ENCODE results near the gene TLR3. TPM values are rescaled to one million over a fixed set of nuclear protein-coding genes. Genes with fewer than 3 reads are reported as not detected.

Gene TLR3
- total and polyA plus RNA-seq, 2 of the 8 experiments (the other 6 are each of a cell fraction or from before 2014, with no cell fraction given) = 1.00 to 2.6 TPM

DNA sequence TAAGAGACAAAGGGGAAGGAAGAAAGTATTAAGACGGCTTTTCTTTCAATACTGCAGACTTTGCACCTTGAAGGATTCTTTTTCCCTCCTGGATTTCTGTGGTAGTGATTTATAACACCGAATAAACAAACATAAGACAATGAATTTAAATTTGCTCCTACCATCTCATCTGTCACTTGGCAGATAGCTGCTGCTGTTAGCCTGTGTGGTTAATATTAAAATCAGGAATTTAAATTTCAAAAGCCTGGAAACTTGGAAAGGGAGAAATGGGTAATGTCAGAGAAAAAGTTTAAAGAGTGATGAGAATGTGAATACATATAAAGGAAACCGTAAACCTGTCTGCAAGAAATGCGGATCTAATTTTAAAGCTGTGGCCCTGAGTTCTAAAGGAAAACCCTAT, 39.0 kb downstream of the TLR3 start (continued):
- TF ChIP-seq, protein P1, sequence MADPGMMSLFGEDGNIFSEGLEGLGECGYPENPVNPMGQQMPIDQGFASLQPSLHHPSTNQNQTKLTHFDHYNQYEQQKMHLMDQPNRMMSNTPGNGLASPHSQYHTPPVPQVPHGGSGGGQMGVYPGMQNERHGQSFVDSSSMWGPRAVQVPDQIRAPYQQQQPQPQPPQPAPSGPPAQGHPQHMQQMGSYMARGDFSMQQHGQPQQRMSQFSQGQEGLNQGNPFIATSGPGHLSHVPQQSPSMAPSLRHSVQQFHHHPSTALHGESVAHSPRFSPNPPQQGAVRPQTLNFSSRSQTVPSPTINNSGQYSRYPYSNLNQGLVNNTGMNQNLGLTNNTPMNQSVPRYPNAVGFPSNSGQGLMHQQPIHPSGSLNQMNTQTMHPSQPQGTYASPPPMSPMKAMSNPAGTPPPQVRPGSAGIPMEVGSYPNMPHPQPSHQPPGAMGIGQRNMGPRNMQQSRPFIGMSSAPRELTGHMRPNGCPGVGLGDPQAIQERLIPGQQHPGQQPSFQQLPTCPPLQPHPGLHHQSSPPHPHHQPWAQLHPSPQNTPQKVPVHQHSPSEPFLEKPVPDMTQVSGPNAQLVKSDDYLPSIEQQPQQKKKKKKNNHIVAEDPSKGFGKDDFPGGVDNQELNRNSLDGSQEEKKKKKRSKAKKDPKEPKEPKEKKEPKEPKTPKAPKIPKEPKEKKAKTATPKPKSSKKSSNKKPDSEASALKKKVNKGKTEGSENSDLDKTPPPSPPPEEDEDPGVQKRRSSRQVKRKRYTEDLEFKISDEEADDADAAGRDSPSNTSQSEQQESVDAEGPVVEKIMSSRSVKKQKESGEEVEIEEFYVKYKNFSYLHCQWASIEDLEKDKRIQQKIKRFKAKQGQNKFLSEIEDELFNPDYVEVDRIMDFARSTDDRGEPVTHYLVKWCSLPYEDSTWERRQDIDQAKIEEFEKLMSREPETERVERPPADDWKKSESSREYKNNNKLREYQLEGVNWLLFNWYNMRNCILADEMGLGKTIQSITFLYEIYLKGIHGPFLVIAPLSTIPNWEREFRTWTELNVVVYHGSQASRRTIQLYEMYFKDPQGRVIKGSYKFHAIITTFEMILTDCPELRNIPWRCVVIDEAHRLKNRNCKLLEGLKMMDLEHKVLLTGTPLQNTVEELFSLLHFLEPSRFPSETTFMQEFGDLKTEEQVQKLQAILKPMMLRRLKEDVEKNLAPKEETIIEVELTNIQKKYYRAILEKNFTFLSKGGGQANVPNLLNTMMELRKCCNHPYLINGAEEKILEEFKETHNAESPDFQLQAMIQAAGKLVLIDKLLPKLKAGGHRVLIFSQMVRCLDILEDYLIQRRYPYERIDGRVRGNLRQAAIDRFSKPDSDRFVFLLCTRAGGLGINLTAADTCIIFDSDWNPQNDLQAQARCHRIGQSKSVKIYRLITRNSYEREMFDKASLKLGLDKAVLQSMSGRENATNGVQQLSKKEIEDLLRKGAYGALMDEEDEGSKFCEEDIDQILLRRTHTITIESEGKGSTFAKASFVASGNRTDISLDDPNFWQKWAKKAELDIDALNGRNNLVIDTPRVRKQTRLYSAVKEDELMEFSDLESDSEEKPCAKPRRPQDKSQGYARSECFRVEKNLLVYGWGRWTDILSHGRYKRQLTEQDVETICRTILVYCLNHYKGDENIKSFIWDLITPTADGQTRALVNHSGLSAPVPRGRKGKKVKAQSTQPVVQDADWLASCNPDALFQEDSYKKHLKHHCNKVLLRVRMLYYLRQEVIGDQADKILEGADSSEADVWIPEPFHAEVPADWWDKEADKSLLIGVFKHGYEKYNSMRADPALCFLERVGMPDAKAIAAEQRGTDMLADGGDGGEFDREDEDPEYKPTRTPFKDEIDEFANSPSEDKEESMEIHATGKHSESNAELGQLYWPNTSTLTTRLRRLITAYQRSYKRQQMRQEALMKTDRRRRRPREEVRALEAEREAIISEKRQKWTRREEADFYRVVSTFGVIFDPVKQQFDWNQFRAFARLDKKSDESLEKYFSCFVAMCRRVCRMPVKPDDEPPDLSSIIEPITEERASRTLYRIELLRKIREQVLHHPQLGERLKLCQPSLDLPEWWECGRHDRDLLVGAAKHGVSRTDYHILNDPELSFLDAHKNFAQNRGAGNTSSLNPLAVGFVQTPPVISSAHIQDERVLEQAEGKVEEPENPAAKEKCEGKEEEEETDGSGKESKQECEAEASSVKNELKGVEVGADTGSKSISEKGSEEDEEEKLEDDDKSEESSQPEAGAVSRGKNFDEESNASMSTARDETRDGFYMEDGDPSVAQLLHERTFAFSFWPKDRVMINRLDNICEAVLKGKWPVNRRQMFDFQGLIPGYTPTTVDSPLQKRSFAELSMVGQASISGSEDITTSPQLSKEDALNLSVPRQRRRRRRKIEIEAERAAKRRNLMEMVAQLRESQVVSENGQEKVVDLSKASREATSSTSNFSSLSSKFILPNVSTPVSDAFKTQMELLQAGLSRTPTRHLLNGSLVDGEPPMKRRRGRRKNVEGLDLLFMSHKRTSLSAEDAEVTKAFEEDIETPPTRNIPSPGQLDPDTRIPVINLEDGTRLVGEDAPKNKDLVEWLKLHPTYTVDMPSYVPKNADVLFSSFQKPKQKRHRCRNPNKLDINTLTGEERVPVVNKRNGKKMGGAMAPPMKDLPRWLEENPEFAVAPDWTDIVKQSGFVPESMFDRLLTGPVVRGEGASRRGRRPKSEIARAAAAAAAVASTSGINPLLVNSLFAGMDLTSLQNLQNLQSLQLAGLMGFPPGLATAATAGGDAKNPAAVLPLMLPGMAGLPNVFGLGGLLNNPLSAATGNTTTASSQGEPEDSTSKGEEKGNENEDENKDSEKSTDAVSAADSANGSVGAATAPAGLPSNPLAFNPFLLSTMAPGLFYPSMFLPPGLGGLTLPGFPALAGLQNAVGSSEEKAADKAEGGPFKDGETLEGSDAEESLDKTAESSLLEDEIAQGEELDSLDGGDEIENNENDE (IDR thresholded peaks at IDR 0.05; ENCODE audit: insufficient replicate concordance, low read length) = no peak
- TF ChIP-seq EGR1 (IDR thresholded peaks at IDR 0.05; ENCODE audit: borderline replicate concordance, low read depth, low read length) = no peak
- TF ChIP-seq CHD1 (IDR thresholded peaks at IDR 0.05; ENCODE audit: low read depth, low read length) = no peak
- TF ChIP-seq RFX5 (IDR thresholded peaks at IDR 0.05; ENCODE audit: borderline replicate concordance, low read depth, low read length) = no peak
- TF ChIP-seq EZH2 (IDR thresholded peaks at IDR 0.05; ENCODE audit: low read depth, low read length, severe bottlenecking) = no peak
- TF ChIP-seq CBX8 (IDR thresholded peaks at IDR 0.05; ENCODE audit: borderline replicate concordance, low read depth, low read length) = no peak
- TF ChIP-seq SP4 (IDR thresholded peaks at IDR 0.05; ENCODE audit: low read length) = no peak
